Measurements from ENCODE around the gene BAD. TPM values are rescaled to one million over a fixed set of nuclear protein-coding genes. Genes with fewer than 3 reads are reported as not detected.

The BAD gene
- total and polyA plus RNA-seq, 2 of the 13 experiments (the other 11 are each of a cell fraction or from before 2014, with no cell fraction given) = 17.9 to 28.5 TPM

DNA sequence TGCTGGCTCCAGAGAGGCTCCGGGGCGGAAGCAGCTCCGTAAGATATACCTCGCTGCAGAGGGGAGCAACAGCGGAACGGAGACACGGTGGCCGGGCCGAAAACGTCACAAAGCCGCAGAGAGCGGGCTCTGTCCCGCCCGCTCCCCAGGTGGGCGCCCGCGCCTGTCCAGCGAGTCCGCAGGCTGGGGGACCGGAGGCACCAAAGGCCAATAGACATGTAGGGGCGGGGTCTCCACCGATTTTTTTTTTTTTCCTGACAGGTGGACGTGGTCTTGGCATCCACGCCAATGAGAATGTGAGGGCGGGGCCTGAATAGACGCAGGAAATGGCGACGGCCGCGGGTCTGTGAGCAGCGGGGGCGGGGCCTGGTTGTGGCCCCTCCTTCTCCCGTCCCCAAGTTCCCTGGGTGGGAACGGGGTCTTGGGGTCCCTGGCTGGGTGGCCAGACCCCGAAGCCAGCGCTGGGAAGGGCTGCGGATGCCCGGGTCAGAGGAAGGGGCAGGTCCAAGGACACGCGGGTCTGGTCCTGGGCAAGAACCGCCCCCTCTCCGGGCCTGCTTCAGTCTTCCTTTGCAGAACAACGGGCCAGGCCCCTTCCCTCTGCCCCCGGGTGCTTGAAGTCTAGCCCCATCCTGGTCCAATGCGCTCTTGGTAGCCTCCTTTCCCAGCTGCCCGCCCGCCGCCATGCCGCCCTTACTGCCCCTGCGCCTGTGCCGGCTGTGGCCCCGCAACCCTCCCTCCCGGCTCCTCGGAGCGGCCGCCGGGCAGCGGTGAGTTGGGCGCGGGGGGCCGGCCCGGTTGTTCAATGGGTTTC, 54.1 kb downstream of the BAD start, which contains the start of gene DNAJC4 (continued):
- peak; percentile 31; the same call in 1 of the 2 replicates for TF ChIP-seq ETV5 (CRISPR knock-in tag; IDR thresholded peaks at IDR 0.05; ENCODE audit: borderline replicate concordance)
- TF ChIP-seq, protein P1, sequence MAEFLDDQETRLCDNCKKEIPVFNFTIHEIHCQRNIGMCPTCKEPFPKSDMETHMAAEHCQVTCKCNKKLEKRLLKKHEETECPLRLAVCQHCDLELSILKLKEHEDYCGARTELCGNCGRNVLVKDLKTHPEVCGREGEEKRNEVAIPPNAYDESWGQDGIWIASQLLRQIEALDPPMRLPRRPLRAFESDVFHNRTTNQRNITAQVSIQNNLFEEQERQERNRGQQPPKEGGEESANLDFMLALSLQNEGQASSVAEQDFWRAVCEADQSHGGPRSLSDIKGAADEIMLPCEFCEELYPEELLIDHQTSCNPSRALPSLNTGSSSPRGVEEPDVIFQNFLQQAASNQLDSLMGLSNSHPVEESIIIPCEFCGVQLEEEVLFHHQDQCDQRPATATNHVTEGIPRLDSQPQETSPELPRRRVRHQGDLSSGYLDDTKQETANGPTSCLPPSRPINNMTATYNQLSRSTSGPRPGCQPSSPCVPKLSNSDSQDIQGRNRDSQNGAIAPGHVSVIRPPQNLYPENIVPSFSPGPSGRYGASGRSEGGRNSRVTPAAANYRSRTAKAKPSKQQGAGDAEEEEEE (CRISPR knock-in tag; IDR thresholded peaks at IDR 0.05; ENCODE audit: borderline replicate concordance) = no peak
- TF ChIP-seq, protein P2, sequence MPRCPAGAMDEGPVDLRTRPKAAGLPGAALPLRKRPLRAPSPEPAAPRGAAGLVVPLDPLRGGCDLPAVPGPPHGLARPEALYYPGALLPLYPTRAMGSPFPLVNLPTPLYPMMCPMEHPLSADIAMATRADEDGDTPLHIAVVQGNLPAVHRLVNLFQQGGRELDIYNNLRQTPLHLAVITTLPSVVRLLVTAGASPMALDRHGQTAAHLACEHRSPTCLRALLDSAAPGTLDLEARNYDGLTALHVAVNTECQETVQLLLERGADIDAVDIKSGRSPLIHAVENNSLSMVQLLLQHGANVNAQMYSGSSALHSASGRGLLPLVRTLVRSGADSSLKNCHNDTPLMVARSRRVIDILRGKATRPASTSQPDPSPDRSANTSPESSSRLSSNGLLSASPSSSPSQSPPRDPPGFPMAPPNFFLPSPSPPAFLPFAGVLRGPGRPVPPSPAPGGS (CRISPR knock-in tag; IDR thresholded peaks at IDR 0.05) = 0 out of 2 replicates have a peak, but pooled peaks have one; percentile 22
- 0 out of 2 replicates have a peak, but pooled peaks have one; percentile 2 for TF ChIP-seq RARA (CRISPR knock-in tag; IDR thresholded peaks at IDR 0.05)
- TF ChIP-seq NR2F2 (IDR thresholded peaks at IDR 0.05; ENCODE audit: borderline replicate concordance, low read depth) = peak; percentile 36; the same call in 1 of the 2 replicates
- TF ChIP-seq ZNF792 (CRISPR knock-in tag; IDR thresholded peaks at IDR 0.05) = 0 out of 2 replicates have a peak, but pooled peaks have one; percentile 9
- TF ChIP-seq RXRB (CRISPR knock-in tag; IDR thresholded peaks at IDR 0.05; ENCODE audit: borderline replicate concordance) = 0 out of 2 replicates have a peak, but pooled peaks have one; percentile 18
- TF ChIP-seq, protein P3, sequence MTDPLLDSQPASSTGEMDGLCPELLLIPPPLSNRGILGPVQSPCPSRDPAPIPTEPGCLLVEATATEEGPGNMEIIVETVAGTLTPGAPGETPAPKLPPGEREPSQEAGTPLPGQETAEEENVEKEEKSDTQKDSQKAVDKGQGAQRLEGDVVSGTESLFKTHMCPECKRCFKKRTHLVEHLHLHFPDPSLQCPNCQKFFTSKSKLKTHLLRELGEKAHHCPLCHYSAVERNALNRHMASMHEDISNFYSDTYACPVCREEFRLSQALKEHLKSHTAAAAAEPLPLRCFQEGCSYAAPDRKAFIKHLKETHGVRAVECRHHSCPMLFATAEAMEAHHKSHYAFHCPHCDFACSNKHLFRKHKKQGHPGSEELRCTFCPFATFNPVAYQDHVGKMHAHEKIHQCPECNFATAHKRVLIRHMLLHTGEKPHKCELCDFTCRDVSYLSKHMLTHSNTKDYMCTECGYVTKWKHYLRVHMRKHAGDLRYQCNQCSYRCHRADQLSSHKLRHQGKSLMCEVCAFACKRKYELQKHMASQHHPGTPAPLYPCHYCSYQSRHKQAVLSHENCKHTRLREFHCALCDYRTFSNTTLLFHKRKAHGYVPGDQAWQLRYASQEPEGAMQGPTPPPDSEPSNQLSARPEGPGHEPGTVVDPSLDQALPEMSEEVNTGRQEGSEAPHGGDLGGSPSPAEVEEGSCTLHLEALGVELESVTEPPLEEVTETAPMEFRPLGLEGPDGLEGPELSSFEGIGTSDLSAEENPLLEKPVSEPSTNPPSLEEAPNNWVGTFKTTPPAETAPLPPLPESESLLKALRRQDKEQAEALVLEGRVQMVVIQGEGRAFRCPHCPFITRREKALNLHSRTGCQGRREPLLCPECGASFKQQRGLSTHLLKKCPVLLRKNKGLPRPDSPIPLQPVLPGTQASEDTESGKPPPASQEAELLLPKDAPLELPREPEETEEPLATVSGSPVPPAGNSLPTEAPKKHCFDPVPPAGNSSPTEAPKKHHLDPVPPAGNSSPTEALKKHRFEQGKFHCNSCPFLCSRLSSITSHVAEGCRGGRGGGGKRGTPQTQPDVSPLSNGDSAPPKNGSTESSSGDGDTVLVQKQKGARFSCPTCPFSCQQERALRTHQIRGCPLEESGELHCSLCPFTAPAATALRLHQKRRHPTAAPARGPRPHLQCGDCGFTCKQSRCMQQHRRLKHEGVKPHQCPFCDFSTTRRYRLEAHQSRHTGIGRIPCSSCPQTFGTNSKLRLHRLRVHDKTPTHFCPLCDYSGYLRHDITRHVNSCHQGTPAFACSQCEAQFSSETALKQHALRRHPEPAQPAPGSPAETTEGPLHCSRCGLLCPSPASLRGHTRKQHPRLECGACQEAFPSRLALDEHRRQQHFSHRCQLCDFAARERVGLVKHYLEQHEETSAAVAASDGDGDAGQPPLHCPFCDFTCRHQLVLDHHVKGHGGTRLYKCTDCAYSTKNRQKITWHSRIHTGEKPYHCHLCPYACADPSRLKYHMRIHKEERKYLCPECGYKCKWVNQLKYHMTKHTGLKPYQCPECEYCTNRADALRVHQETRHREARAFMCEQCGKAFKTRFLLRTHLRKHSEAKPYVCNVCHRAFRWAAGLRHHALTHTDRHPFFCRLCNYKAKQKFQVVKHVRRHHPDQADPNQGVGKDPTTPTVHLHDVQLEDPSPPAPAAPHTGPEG (CRISPR knock-in tag; IDR thresholded peaks at IDR 0.05) = peak; percentile 73; the same call in 1 of the 2 replicates
- TF ChIP-seq, protein P4, sequence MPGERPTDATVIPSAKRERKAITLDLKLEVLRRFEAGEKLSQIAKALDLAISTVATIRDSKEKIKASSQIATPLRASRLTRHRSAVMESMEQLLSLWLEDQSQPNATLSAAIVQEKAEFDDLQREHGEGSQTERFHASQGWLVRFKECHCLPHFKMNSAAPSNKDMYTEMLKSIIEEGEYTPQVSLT (CRISPR knock-in tag; IDR thresholded peaks at IDR 0.05; ENCODE audit: borderline replicate concordance, low read depth) = 0 out of 2 replicates have a peak, but pooled peaks have one; percentile 24
- TF ChIP-seq, protein P5, sequence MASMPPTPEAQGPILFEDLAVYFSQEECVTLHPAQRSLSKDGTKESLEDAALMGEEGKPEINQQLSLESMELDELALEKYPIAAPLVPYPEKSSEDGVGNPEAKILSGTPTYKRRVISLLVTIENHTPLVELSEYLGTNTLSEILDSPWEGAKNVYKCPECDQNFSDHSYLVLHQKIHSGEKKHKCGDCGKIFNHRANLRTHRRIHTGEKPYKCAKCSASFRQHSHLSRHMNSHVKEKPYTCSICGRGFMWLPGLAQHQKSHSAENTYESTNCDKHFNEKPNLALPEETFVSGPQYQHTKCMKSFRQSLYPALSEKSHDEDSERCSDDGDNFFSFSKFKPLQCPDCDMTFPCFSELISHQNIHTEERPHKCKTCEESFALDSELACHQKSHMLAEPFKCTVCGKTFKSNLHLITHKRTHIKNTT (CRISPR knock-in tag; IDR thresholded peaks at IDR 0.05) = no peak
- TF ChIP-seq ZSCAN30 (CRISPR knock-in tag; IDR thresholded peaks at IDR 0.05) = no peak
- TF ChIP-seq CREB1 (IDR thresholded peaks at IDR 0.05) = peak; percentile 58
- TF ChIP-seq CREB1 (CRISPR knock-in tag; IDR thresholded peaks at IDR 0.05) = peak; percentile 71; the same call in 1 of the 2 replicates
- peak; percentile 59; the same call in 1 of the 2 replicates for TF ChIP-seq MTF2 (CRISPR knock-in tag; IDR thresholded peaks at IDR 0.05; ENCODE audit: borderline replicate concordance)
- TF ChIP-seq, protein P6, sequence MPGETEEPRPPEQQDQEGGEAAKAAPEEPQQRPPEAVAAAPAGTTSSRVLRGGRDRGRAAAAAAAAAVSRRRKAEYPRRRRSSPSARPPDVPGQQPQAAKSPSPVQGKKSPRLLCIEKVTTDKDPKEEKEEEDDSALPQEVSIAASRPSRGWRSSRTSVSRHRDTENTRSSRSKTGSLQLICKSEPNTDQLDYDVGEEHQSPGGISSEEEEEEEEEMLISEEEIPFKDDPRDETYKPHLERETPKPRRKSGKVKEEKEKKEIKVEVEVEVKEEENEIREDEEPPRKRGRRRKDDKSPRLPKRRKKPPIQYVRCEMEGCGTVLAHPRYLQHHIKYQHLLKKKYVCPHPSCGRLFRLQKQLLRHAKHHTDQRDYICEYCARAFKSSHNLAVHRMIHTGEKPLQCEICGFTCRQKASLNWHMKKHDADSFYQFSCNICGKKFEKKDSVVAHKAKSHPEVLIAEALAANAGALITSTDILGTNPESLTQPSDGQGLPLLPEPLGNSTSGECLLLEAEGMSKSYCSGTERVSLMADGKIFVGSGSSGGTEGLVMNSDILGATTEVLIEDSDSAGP (CRISPR knock-in tag; IDR thresholded peaks at IDR 0.05; ENCODE audit: borderline replicate concordance) = peak; percentile 51; the same call in 1 of the 2 replicates
